Psoas muscle (tissue), 8 donors: ENCODE measurements around the gene TNNT3. TPM values are rescaled to one million over a fixed set of nuclear protein-coding genes. Genes with fewer than 3 reads are reported as not detected.

Experiments used
- ATAC-seq, 4 donors: fragments of 200-7000 bp; cut with Tn5 transposase; one replicate each; pipeline ENCODE4 v1.9.1; 2020; ENCODE audit warnings: moderate library complexity in 3 of 4, mild to moderate bottlenecking in 2 of 4
- DNase-seq, 2 donors: peaks; one replicate each; pipeline ENCODE4 v3.0.0-alpha.2; 2020
- H3K27ac ChIP-seq: fragments of 200-600 bp; one replicate; pipeline ENCODE4 v1.8.0; 2022
- H3K27me3 ChIP-seq, 3 donors: fragments of 200-600 bp in 1 of 3; one replicate each; pipeline versions ENCODE4 v1.6.1 to v1.8.0; 2013 to 2022; ENCODE audit warnings: low read length in 2 of 3, mild to moderate bottlenecking in 2 of 3, moderate library complexity in 1 of 3; ENCODE audit not compliant: insufficient read depth in 3 of 3
- H3K36me3 ChIP-seq, 2 donors: fragments of 200-600 bp in 1 of 2; one replicate each; pipeline versions ENCODE4 v1.6.1 to v1.8.0; 2013 to 2022; ENCODE audit warnings: low read depth in 1 of 2, mild to moderate bottlenecking in 1 of 2, moderate library complexity in 1 of 2; ENCODE audit not compliant: insufficient read depth in 1 of 2
- H3K4me1 ChIP-seq: fragments of 200-600 bp; one replicate; pipeline ENCODE4 v1.8.0; 2022
- H3K4me3 ChIP-seq: fragments of 200-600 bp; one replicate; pipeline ENCODE4 v1.8.0; 2022; ENCODE audit warnings: mild to moderate bottlenecking
- H3K9me3 ChIP-seq: fragments of 200-600 bp; one replicate; pipeline ENCODE4 v1.8.0; 2022
- WGBS, 3 donors: extraction: QIAGEN DNeasy Blood & Tissue Kit; methylation state at CpG; one replicate each; pipeline versions ENCODE4 v1.1.6 to v1.1.7; 2013; 5-methylcytosine and 5-hydroxymethylcytosine counted together
- intact Hi-C, 2 donors: fragments of 100-400 bp; cut with DNase I; formaldehyde crosslinking; loops; one replicate each; pipeline versions ENCODE4 v1.11.0 to v1.14.2; 2022
- polyA plus RNA-seq, 3 donors: library from polyadenylated mRNA; stranded (reverse); fragments of 200-250 nt; gene quantifications; one replicate each; pipeline ENCODE4 v1.2.3, GENCODE V29; 2013
- total RNA-seq, 4 donors: library from RNA; stranded (reverse); fragmentation: NEBNext Ultra II Directional in 2 of 4; extraction: Animal tissue kit (Norgen Biotek cat#: 25700) in 2 of 4; gene quantifications; one replicate each; pipeline versions ENCODE4 v1.2.1 to v1.2.4, GENCODE V29; 2021 to 2023
- TF ChIP-seq, protein P1 (sequence below): fragments of 200-600 bp; IDR thresholded peaks from one replicate; pipeline ENCODE4 v1.8.0; 2022; ENCODE audit warnings: antibody characterized with exemption
- donor health status: healthy with polysubstance abuse.
- donor health status: DM: no; HTN: no; CAD: no; lungs with moderate emphysema.
- donor health status: Bipolar disorder and iron deficiency.
- donor health status: healthy.
- donor health status: DM: yes; HTN: yes; CAD: no.
- donor health status: DM: no; HTN: no; CAD: no.
- donor health status: DM: no; HTN: no; CAD: no.
- donor health status: DM: yes; HTN: yes; CAD: no.

TNNT3 gene
- total and polyA plus RNA-seq, 7 donors, result 1,367 to 7,638 (median 3,289) TPM

DNA sequence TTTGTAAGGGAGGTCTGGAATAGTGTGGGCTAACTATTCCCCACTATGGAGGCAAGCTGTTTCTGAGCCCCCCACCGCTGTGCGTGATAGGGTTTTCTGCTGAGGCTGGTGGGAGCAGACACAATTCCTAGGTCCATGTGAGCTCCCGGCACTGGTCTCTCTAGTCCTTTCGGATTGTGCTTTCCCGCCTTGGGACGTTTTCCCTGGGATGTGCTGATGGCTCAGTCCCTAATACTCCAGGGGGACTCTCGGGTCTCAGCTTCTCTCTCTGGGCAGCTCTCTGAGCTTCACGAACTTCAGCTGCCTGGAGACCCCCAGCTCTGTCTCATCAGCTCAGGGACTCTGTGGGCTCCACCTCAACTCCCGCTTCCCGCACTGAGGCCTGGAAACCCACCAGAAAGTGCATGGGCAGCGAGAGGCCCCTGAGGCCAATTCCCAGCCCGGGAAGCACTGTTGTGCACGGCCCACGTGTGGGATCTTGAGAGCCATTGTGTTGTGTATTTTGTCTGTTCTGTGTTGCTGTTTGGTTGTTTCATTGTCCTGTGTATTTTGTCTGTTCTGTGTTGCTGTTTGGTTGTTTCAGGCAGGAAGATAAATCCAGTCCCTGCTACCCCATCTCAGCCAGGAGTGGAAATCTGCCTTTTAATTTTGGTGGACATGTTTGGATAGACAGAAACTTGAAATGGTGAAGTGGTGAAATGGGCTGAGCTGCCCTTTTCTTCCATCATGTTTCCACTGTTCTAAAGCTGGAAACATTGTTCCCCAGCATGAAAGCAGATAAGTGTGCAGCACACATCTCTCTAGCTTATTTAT lies 12.7 kb upstream of the TNNT3 start:
- Histone ChIP-seq H3K36me3 (no peaks in the 10 kb centered on the region), H3K4me1 (peaks cover 2% of the 10 kb centered on the region), H3K4me3 (no peak overlapping the region), H3K27ac (peak overlapping the region; percentile 74), H3K9me3 (no peaks in the 10 kb centered on the region), H3K27me3 (no peaks in the 10 kb centered on the region)
- intact Hi-C loops, result no loop called here
- DNase-seq (no peak), ATAC-seq (no peak)
- WGBS, 3 donors, result 65 to 72% (median 69%) methylated on average over 14 of the region's 14 CpGs
- TF ChIP-seq, protein P1, sequence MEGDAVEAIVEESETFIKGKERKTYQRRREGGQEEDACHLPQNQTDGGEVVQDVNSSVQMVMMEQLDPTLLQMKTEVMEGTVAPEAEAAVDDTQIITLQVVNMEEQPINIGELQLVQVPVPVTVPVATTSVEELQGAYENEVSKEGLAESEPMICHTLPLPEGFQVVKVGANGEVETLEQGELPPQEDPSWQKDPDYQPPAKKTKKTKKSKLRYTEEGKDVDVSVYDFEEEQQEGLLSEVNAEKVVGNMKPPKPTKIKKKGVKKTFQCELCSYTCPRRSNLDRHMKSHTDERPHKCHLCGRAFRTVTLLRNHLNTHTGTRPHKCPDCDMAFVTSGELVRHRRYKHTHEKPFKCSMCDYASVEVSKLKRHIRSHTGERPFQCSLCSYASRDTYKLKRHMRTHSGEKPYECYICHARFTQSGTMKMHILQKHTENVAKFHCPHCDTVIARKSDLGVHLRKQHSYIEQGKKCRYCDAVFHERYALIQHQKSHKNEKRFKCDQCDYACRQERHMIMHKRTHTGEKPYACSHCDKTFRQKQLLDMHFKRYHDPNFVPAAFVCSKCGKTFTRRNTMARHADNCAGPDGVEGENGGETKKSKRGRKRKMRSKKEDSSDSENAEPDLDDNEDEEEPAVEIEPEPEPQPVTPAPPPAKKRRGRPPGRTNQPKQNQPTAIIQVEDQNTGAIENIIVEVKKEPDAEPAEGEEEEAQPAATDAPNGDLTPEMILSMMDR, result no peak

DNA sequence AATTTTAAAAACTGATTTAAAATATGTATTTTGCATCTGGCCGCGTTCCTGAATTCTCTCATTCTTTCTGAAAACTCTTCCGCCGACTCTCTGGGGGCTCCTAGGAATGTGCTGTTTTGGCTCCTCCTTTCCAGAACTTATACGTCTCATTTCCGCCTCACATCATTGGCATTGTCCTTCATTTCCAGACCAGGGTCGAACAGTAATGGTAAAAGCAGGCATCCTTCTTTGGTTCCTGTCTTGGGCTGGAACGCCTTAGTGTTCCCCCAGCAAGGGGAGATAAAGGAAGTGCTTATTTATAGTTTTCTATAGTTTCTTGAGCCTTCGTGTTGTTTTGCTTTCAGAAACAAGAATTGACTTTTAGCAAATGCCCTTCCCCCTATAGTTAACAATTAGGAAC lies 10.9 kb upstream of the TNNT3 start:
- H3K4me1 ChIP-seq, result peaks cover 2% of the 10 kb centered on the region
- peak overlapping the region; percentile 2 for H3K4me3 ChIP-seq

DNA sequence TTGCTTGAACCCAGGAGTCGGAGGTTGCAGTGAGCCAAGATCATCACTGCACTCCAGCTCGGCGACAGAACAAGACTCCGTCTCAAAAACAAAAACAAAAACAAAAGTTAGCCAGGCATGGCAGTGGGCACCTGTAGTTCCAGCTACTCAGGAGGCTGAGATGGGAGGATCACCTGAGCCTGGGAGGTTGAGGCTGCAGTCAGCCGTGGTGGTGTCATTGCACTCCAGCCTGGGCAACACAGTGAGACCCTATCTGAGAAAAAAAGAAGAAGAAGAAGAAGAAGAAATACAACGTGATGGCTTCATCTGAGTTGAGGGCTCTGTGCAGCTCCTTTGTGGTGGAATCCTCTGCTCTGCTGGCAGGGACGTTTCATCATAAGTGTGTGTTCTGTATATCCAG lies 10.0 kb upstream of the TNNT3 start:
- TF ChIP-seq, protein P1, result no peak
- Histone ChIP-seq H3K9me3 (no peaks in the 10 kb centered on the region), H3K36me3 (no peaks in the 10 kb centered on the region), H3K4me3 (no peak overlapping the region), H3K4me1 (peaks cover 2% of the 10 kb centered on the region), H3K27me3 (no peaks in the 10 kb centered on the region), H3K27ac (peak overlapping the region; percentile 74)
- 87 to 90% (median 89%) methylated on average over 7 of the region's 7 CpGs for WGBS, 3 donors
- DNase-seq (no peak), ATAC-seq (no peak)
- intact Hi-C loops, result loop anchor here in 1 of 2 donors (1.0 kb wide), 1 partner anchor 28 kb away; no protein-coding TSS in a partner anchor

More for the DNA sequence above, 10.9 kb upstream of the TNNT3 start:
- Histone ChIP-seq H3K36me3 (no peaks in the 10 kb centered on the region), H3K9me3 (no peaks in the 10 kb centered on the region), H3K27me3 (no peaks in the 10 kb centered on the region), H3K27ac (peak overlapping the region; percentile 74)
- ATAC-seq (peak in 1 of 4 donors; percentile 32), DNase-seq (no peak)
- TF ChIP-seq, protein P1, result no peak
- intact Hi-C loops, result loop anchor here in 1 of 2 donors (1.0 kb wide), 1 partner anchor 29 kb away; no protein-coding TSS in a partner anchor
- WGBS, 3 donors, result 31 to 35% (median 33%) methylated on average over 9 of the region's 9 CpGs

DNA sequence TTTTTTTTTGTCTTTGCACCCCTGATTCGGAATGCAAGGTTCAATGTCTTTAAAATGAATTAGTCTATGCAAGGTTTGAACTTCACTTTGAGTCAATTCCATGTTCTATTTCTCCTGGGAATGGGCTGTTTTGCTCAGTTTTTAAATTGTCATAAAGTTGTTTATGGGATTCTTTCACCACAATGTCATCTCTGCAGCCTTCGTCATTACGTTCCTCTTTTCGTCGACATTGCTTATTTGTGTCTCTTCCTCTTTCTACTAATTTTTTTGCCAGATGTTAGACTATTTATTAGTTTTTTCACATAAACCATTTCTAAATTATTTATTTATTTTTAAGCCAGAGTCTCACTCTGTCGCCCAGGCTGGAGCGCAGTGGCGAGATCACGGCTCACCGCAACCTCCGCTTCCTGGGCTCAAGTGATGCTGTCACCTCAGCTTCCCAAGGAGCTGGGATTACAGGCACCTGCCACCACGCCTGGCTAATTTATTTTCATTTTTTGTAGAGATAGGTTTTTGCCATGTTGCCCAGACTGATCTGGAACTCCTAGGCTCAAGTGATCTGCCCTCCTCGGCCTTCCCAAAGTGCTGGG lies 7.1 kb upstream of the TNNT3 start:
- H3K9me3 ChIP-seq, result no peaks in the 10 kb centered on the region
- intact Hi-C loops, result loop anchor here in 1 of 2 donors (10.0 kb wide), 1 partner anchor 68 kb away; no protein-coding TSS in a partner anchor
- H3K27ac ChIP-seq, result peak overlapping the region; percentile 36
- TF ChIP-seq, protein P1, result no peak
- H3K4me1 ChIP-seq, result peaks cover 17% of the 10 kb centered on the region
- H3K4me3 ChIP-seq, result no peak overlapping the region
- WGBS, 3 donors, result 53 to 69% (median 69%) methylated on average over 13 of the region's 13 CpGs
- H3K36me3 ChIP-seq, result no peaks in the 10 kb centered on the region
- H3K27me3 ChIP-seq, result no peaks in the 10 kb centered on the region
- DNase-seq, result no peak
- no peak for ATAC-seq
